Stimulated activated naive B cell treated with anti-CD40 and anti-IgM and Interleukin-4, amounts not matched to agents 10 μg/mL and 1 μg/mL and 100 μg/mL, for 72 hours (primary cell): Measurements from ENCODE around the gene SCAPER.
A peak's percentile ranks its signal among the peaks of the same experiment; 100 is the strongest.
"Not testable (repeated sequence)": the region's sequence is repeated elsewhere in the genome, so short reads cannot be mapped to it uniquely, and the experiment has no call there.

Experiments used
- ATAC-seq, 2 donors: fragments of 150-1000 bp; cut with Tn5 transposase; replicated peaks; 2 replicates each; pipeline ENCODE4 v1.10.0; 2021; ENCODE audit warnings: moderate library complexity in 1 of 2
- DNase-seq: peaks from one replicate; pipeline ENCODE4 v3.0.0; 2021
- H3K27ac Mint-ChIP-seq: one replicate; pipeline ENCODE4 v1.8.0; 2022; ENCODE audit warnings: mild to moderate bottlenecking, mixed read lengths
- H3K27me3 Mint-ChIP-seq, 2 donors: one replicate each; pipeline ENCODE4 v1.8.0; 2022; ENCODE audit warnings: mixed read lengths in 2 of 2
- H3K36me3 Mint-ChIP-seq, 2 donors: one replicate each; pipeline ENCODE4 v1.8.0; 2022; ENCODE audit warnings: mixed read lengths in 2 of 2, mild to moderate bottlenecking in 1 of 2
- H3K4me1 Mint-ChIP-seq, 2 donors: one replicate each; pipeline ENCODE4 v1.8.0; 2022; ENCODE audit warnings: mixed read lengths in 2 of 2, mild to moderate bottlenecking in 1 of 2
- H3K4me3 Mint-ChIP-seq, 2 donors: one replicate each; pipeline ENCODE4 v1.8.0; 2022; ENCODE audit warnings: mild to moderate bottlenecking in 2 of 2, mixed read lengths in 2 of 2, moderate library complexity in 1 of 2
- H3K9me3 Mint-ChIP-seq, 2 donors: one replicate each; pipeline ENCODE4 v1.8.0; 2022; ENCODE audit warnings: mixed read lengths in 2 of 2, mild to moderate bottlenecking in 1 of 2

SCAPER gene

GRCh38 chr15:76572983-76573314 lies 332.2 kb downstream of the SCAPER start:
- Mint-ChIP-seq H3K27me3 (no peaks in the 10 kb centered on the region), H3K4me1 (peaks cover 35 to 45% of the 10 kb centered on the region in 2 donors), H3K4me3 (no peak overlapping the region), H3K27ac (no peak overlapping the region), H3K36me3 (peaks cover 25 to 32% of the 10 kb centered on the region in 2 donors), H3K9me3 (peaks cover 4 to 7% of the 10 kb centered on the region in 2 donors)
- ATAC-seq (no peak), DNase-seq (no peak)

- Mint-ChIP-seq H3K4me1 (peaks cover 10 to 20% of the 10 kb centered on the region in 2 donors), H3K36me3 (peaks cover 16 to 18% of the 10 kb centered on the region in 2 donors), H3K27ac (no peak overlapping the region), H3K27me3 (no peaks in the 10 kb centered on the region), H3K9me3 (peaks cover 11% of the 10 kb centered on the region in 2 donors), H3K4me3 (no peak overlapping the region)
- ATAC-seq (no peak), DNase-seq (no peak)
These were observed 338.9 kb downstream of the SCAPER start for GRCh38 chr15:76566276-76566675.

GRCh38 chr15:76565366-76565765 lies 339.8 kb downstream of the SCAPER start:
- H3K27me3 Mint-ChIP-seq, result no peaks in the 10 kb centered on the region
- DNase-seq (no peak), ATAC-seq (peak; percentile 46 to 61)
- H3K4me3 Mint-ChIP-seq, result no peak overlapping the region
- H3K4me1 Mint-ChIP-seq, result peaks cover 10 to 19% of the 10 kb centered on the region in 2 donors
- H3K36me3 Mint-ChIP-seq, result peaks cover 9 to 15% of the 10 kb centered on the region in 2 donors
- H3K9me3 Mint-ChIP-seq, result peaks cover 9 to 11% of the 10 kb centered on the region in 2 donors
- no peak overlapping the region for H3K27ac Mint-ChIP-seq

GRCh38 chr15:76555247-76555646 lies 349.9 kb downstream of the SCAPER start:
- Mint-ChIP-seq H3K27me3 (no peaks in the 10 kb centered on the region), H3K9me3 (peaks cover 5 to 26% of the 10 kb centered on the region in 2 donors), H3K4me3 (no peak overlapping the region), H3K27ac (no peak overlapping the region), H3K36me3 (peaks cover 33 to 60% of the 10 kb centered on the region in 2 donors), H3K4me1 (peaks cover 6 to 17% of the 10 kb centered on the region in 2 donors)
- no peak for ATAC-seq
- DNase-seq, result no peak

GRCh38 chr15:76553564-76553963 lies 351.6 kb downstream of the SCAPER start:
- ATAC-seq, result no peak
- Mint-ChIP-seq H3K27me3 (no peaks in the 10 kb centered on the region), H3K36me3 (peaks cover 35 to 59% of the 10 kb centered on the region in 2 donors), H3K4me3 (no peak overlapping the region), H3K9me3 (peaks cover 5 to 26% of the 10 kb centered on the region in 2 donors), H3K4me1 (peaks cover 1 to 17% of the 10 kb centered on the region in 2 donors), H3K27ac (no peak overlapping the region)
- DNase-seq, result no peak

- Mint-ChIP-seq H3K9me3 (peaks cover 5 to 25% of the 10 kb centered on the region in 2 donors), H3K4me1 (peaks cover 1 to 17% of the 10 kb centered on the region in 2 donors), H3K27me3 (no peaks in the 10 kb centered on the region), H3K27ac (no peak overlapping the region), H3K4me3 (no peak overlapping the region), H3K36me3 (peaks cover 34 to 54% of the 10 kb centered on the region in 2 donors)
- ATAC-seq, result no peak
- no peak for DNase-seq
These were observed 352.0 kb downstream of the SCAPER start for GRCh38 chr15:76553102-76553501.

GRCh38 chr15:76546805-76547204 lies 358.3 kb downstream of the SCAPER start:
- no peak for ATAC-seq
- Mint-ChIP-seq H3K4me1 (no peaks in the 10 kb centered on the region), H3K4me3 (no peak overlapping the region), H3K9me3 (peaks cover 0 to 9% of the 10 kb centered on the region in 2 donors), H3K36me3 (peaks cover 8 to 26% of the 10 kb centered on the region in 2 donors), H3K27me3 (no peaks in the 10 kb centered on the region), H3K27ac (no peak overlapping the region)
- DNase-seq, result no peak

GRCh38 chr15:76533995-76534394 lies 371.1 kb downstream of the SCAPER start:
- no peak for DNase-seq
- Mint-ChIP-seq H3K27ac (no peak overlapping the region), H3K9me3 (no peaks in the 10 kb centered on the region), H3K4me1 (no peaks in the 10 kb centered on the region), H3K36me3 (peaks cover 4% of the 10 kb centered on the region in 2 donors), H3K27me3 (no peaks in the 10 kb centered on the region), H3K4me3 (no peak overlapping the region)
- no peak for ATAC-seq

GRCh38 chr15:76533060-76533820 lies 371.9 kb downstream of the SCAPER start:
- no peaks in the 10 kb centered on the region for H3K27me3 Mint-ChIP-seq
- H3K4me1 Mint-ChIP-seq, result no peaks in the 10 kb centered on the region
- H3K4me3 Mint-ChIP-seq, result no peak overlapping the region
- ATAC-seq (no peak), DNase-seq (no peak)
- no peaks in the 10 kb centered on the region for H3K9me3 Mint-ChIP-seq
- H3K27ac Mint-ChIP-seq, result no peak overlapping the region
- H3K36me3 Mint-ChIP-seq, result peaks cover 0 to 4% of the 10 kb centered on the region in 2 donors

GRCh38 chr15:76529911-76530310 lies 375.2 kb downstream of the SCAPER start:
- ATAC-seq, result no peak
- Mint-ChIP-seq H3K36me3 (peaks cover 9 to 13% of the 10 kb centered on the region in 2 donors), H3K27me3 (no peaks in the 10 kb centered on the region), H3K4me3 (no peak overlapping the region), H3K4me1 (no peaks in the 10 kb centered on the region), H3K9me3 (peaks cover 0 to 1% of the 10 kb centered on the region in 2 donors), H3K27ac (no peak overlapping the region)
- no peak for DNase-seq

- Mint-ChIP-seq H3K36me3 (peaks cover 9 to 14% of the 10 kb centered on the region in 2 donors), H3K27ac (no peak overlapping the region), H3K4me1 (no peaks in the 10 kb centered on the region), H3K27me3 (no peaks in the 10 kb centered on the region), H3K4me3 (no peak overlapping the region), H3K9me3 (peaks cover 0 to 1% of the 10 kb centered on the region in 2 donors)
- ATAC-seq (no peak), DNase-seq (no peak)
These were observed 379.0 kb downstream of the SCAPER start for GRCh38 chr15:76526111-76526510.

GRCh38 chr15:76517910-76518309 lies 387.2 kb downstream of the SCAPER start:
- Mint-ChIP-seq H3K4me3 (no peak overlapping the region), H3K36me3 (peaks cover 0 to 2% of the 10 kb centered on the region in 2 donors), H3K27me3 (no peaks in the 10 kb centered on the region), H3K4me1 (no peaks in the 10 kb centered on the region), H3K27ac (no peak overlapping the region), H3K9me3 (no peaks in the 10 kb centered on the region)
- no peak for DNase-seq
- ATAC-seq, result no peak

GRCh38 chr15:76514282-76514681 lies 390.9 kb downstream of the SCAPER start:
- ATAC-seq (no peak), DNase-seq (no peak)
- H3K27me3 Mint-ChIP-seq, result no peaks in the 10 kb centered on the region
- peaks cover 0 to 2% of the 10 kb centered on the region in 2 donors for H3K9me3 Mint-ChIP-seq
- H3K36me3 Mint-ChIP-seq, result peaks cover 4 to 20% of the 10 kb centered on the region in 2 donors
- no peak overlapping the region for H3K4me3 Mint-ChIP-seq
- no peaks in the 10 kb centered on the region for H3K4me1 Mint-ChIP-seq
- H3K27ac Mint-ChIP-seq, result no peak overlapping the region

- DNase-seq, result no peak
- ATAC-seq, result no peak
- H3K36me3 Mint-ChIP-seq, result peaks cover 4 to 20% of the 10 kb centered on the region in 2 donors
- no peak overlapping the region for H3K27ac Mint-ChIP-seq
- H3K9me3 Mint-ChIP-seq, result peaks cover 0 to 2% of the 10 kb centered on the region in 2 donors
- H3K4me1 Mint-ChIP-seq, result no peaks in the 10 kb centered on the region
- H3K4me3 Mint-ChIP-seq, result no peak overlapping the region
- H3K27me3 Mint-ChIP-seq, result no peaks in the 10 kb centered on the region
These were observed 392.2 kb downstream of the SCAPER start for GRCh38 chr15:76512971-76513370.

- H3K4me3 Mint-ChIP-seq, H3K4me1 Mint-ChIP-seq, ATAC-seq, H3K27ac Mint-ChIP-seq, H3K27me3 Mint-ChIP-seq, DNase-seq, H3K9me3 Mint-ChIP-seq: not testable (repeated sequence)
- H3K36me3 Mint-ChIP-seq, result peaks cover 4 to 22% of the 10 kb centered on the region in 2 donors
These were observed 394.5 kb downstream of the SCAPER start for GRCh38 chr15:76510663-76511062.
